Esophagus (tissue), 2 donors: Measurements from ENCODE around the gene AHCYL1. TPM values are rescaled to one million over a fixed set of nuclear protein-coding genes. Genes with fewer than 3 reads are reported as not detected.
A peak's percentile ranks its signal among the peaks of the same experiment; 100 is the strongest.

ENCODE experiments used
- H3K27ac ChIP-seq, 2 donors: one replicate each; pipeline ENCODE4 v1.5.1; 2013; ENCODE audit warnings: low read depth in 2 of 2, mild to moderate bottlenecking in 2 of 2, inconsistent platforms in 1 of 2, low read length in 1 of 2, moderate library complexity in 1 of 2
- H3K27me3 ChIP-seq, 2 donors: one replicate each; pipeline ENCODE4 v1.6.1; 2013; ENCODE audit warnings: low read length in 2 of 2, control low read depth in 1 of 2, mild to moderate bottlenecking in 1 of 2; ENCODE audit not compliant: insufficient read depth in 2 of 2, control insufficient read depth in 1 of 2
- H3K36me3 ChIP-seq, 2 donors: one replicate each; pipeline ENCODE4 v1.6.1; 2013; ENCODE audit warnings: low read length in 1 of 2; ENCODE audit not compliant: control insufficient read depth in 2 of 2, insufficient read depth in 2 of 2
- H3K4me1 ChIP-seq, 2 donors: one replicate each; pipeline ENCODE4 v1.6.1; 2013; ENCODE audit warnings: low read length in 1 of 2; ENCODE audit not compliant: control insufficient read depth in 2 of 2, insufficient read depth in 2 of 2
- H3K4me3 ChIP-seq, 2 donors: one replicate each; pipeline ENCODE4 v1.5.1; 2013; ENCODE audit warnings: low read length in 2 of 2, mild to moderate bottlenecking in 2 of 2, low read depth in 1 of 2, moderate library complexity in 1 of 2
- H3K9me3 ChIP-seq, 2 donors: one replicate each; pipeline ENCODE4 v1.6.1; 2013; ENCODE audit warnings: mild to moderate bottlenecking in 2 of 2, low read depth in 1 of 2, low read length in 1 of 2, moderate library complexity in 1 of 2; ENCODE audit not compliant: control insufficient read depth in 2 of 2, insufficient read depth in 1 of 2
- WGBS, 2 donors: extraction: QIAGEN DNeasy Blood & Tissue Kit; methylation state at CpG; one replicate each; pipeline ENCODE4 v1.1.7; 2013; 5-methylcytosine and 5-hydroxymethylcytosine counted together
- polyA plus RNA-seq, 2 donors: library from polyadenylated mRNA; stranded (reverse); fragments of 200-250 nt; gene quantifications; one replicate each; pipeline ENCODE4 v1.2.3, GENCODE V29; 2013
- donor health status: healthy with polysubstance abuse.
- donor health status: Bipolar disorder and iron deficiency.

Gene AHCYL1
- polyA plus RNA-seq, 2 donors: 22.6 to 34.7 TPM

DNA sequence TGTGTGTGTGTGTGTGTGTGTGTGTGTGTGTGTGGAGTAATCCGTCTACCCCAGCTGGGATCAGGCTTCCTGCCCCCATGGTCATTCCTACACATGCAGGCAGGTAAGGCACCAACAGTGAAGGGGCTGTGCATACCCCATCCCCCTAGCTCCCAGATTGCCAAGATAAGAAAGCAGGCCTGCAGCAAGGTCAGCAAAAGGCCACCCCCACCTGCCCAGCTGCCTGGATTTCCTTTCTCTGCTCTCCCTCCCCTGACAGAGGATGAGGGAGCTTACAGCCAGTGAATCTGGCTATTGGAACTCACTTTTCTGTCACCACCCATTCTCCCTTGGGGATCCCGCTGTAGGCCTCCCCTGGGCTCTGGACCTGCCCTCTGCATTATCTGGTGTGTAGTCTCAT, 78.0 kb downstream of the AHCYL1 start:
- Histone ChIP-seq H3K27ac (no peak overlapping the region), H3K4me1 (no peaks in the 10 kb centered on the region), H3K9me3 (peaks cover 0 to 3% of the 10 kb centered on the region in 2 donors), H3K4me3 (no peak overlapping the region), H3K27me3 (peaks cover 4 to 5% of the 10 kb centered on the region in 2 donors), H3K36me3 (peaks cover 3 to 11% of the 10 kb centered on the region in 2 donors)
- 87 to 100% methylated on average over 2 of the region's 2 CpGs for WGBS, 2 donors

DNA sequence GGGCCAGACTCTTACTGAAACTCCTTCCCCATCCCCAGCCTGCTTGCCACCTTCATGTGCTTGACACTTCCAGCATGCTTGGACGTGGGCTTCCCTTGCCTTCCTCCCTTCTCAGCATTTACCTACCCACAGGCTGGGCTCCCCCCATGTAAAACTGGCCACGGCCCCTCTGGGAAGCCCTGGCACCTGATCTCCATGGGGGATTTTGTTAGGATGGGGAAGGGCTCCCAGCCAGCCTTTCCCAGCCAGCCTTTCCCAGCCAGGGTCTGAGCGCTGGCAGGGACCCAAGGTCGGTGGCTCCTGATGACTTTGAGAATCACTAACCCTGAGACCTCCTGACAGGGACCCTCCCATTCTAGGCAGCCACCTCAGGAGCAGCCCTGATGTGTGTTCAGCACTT, 79.2 kb downstream of the AHCYL1 start:
- H3K27ac ChIP-seq: no peak overlapping the region
- peaks cover 5 to 15% of the 10 kb centered on the region in 2 donors for H3K27me3 ChIP-seq
- H3K9me3 ChIP-seq: peaks cover 5 to 11% of the 10 kb centered on the region in 2 donors
- peaks cover 2 to 7% of the 10 kb centered on the region in 2 donors for H3K36me3 ChIP-seq
- no peak overlapping the region for H3K4me3 ChIP-seq
- WGBS, 2 donors: 57 to 83% methylated on average over 4 of the region's 4 CpGs
- peaks cover 4 to 5% of the 10 kb centered on the region in 2 donors for H3K4me1 ChIP-seq

DNA sequence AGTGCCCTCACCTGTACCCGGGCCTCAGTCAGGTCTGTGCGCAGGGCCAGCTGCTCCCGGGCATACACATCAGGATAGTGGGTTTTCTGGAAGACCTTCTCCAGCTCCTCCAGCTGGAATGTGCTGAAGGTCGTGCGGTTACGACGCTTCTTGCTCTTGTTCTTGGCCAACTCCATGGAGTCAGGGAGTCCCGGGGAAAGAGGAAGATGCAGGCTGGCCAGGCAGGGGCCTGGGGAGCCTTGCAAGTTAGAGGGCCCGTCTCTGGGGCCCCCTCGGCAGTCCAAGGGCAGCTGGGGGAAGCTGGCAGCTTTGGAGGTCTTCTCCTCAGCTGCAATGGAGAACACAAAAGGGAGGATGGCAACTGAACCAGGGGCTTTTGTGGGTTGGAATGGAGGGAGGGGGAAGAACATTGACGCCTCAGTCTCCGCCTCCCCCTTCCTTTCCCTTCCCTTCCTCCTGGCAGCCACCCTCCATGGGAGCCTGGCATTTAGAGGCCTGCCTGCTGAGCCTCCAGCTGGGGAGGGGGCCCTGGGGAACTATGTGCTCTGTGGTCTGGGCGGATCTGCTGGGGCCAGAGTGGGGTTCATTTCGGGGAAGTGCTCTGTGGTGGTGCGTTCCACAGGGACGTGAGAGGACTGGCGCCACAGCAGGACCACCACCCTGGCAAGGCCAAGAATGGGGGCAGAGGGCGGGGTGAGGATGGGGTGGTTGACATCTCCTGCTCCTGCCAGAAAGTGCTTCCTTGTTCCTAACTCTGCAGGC, 80.2 kb downstream of the AHCYL1 start:
- no peak overlapping the region for H3K4me3 ChIP-seq
- WGBS, 2 donors: 88 to 89% methylated on average over 18 of the region's 18 CpGs
- peaks cover 0 to 5% of the 10 kb centered on the region in 2 donors for H3K36me3 ChIP-seq
- H3K9me3 ChIP-seq: peaks cover 7 to 12% of the 10 kb centered on the region in 2 donors
- peaks cover 5 to 24% of the 10 kb centered on the region in 2 donors for H3K27me3 ChIP-seq
- H3K4me1 ChIP-seq: peaks cover 4 to 7% of the 10 kb centered on the region in 2 donors
- H3K27ac ChIP-seq: no peak overlapping the region

GRCh38 chr1:110065841-110066240, 81.3 kb downstream of the AHCYL1 start:
- H3K4me1 ChIP-seq: peaks cover 7 to 9% of the 10 kb centered on the region in 2 donors
- WGBS, 2 donors: 88 to 91% methylated on average over 5 of the region's 5 CpGs
- H3K27ac ChIP-seq: no peak overlapping the region
- H3K4me3 ChIP-seq: no peak overlapping the region
- H3K36me3 ChIP-seq: peaks cover 0 to 2% of the 10 kb centered on the region in 2 donors
- H3K9me3 ChIP-seq: peaks cover 7 to 12% of the 10 kb centered on the region in 2 donors
- peaks cover 5 to 34% of the 10 kb centered on the region in 2 donors for H3K27me3 ChIP-seq

- peaks cover 7 to 40% of the 10 kb centered on the region in 2 donors for H3K27me3 ChIP-seq
- H3K36me3 ChIP-seq: no peaks in the 10 kb centered on the region
- no peak overlapping the region for H3K4me3 ChIP-seq
- H3K4me1 ChIP-seq: peaks cover 7 to 9% of the 10 kb centered on the region in 2 donors
- 63 to 68% methylated on average over 23 of the region's 23 CpGs for WGBS, 2 donors
- no peak overlapping the region for H3K27ac ChIP-seq
- H3K9me3 ChIP-seq: peaks cover 7 to 12% of the 10 kb centered on the region in 2 donors
These were observed 82.9 kb downstream of the AHCYL1 start for GRCh38 chr1:110067479-110067892.

DNA sequence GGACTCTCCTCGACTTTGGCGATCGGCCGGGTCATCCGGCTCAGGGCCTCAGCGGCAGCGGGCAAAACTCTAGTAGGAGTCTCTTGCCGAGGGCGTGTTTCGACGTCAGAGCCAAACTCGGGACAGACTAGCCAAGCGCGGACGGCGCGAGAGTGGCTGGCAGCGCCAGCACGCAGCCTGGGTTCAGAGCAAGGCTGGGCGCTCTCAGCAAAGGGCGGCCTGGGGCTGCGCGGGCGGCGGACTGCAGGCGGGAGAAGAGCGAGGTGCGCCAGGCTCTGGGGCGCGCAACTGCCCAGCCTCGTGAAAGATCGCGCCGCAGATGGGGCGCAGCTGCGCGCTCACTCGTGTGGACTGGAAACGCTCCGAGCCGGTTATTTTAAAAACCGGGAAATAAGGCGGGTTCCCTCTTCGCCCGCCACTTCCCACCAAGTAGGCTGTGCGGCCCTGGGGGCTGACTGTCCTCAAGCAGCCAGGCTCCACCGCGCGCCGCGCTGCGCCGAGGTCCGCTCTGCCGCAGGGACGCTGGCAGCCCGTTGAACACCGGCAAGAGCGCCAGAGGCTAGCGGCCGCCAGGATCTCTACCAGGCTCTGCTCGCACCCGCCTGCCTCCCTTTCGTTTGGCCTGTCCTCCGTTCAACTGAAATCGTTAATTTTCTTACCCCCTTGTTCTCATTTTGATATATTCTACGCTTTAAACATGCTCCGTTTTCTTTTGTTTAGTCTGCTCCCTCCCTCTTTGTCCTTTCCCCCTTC, 83.5 kb downstream of the AHCYL1 start:
- peaks cover 7 to 12% of the 10 kb centered on the region in 2 donors for H3K9me3 ChIP-seq
- H3K4me1 ChIP-seq: peaks cover 7 to 9% of the 10 kb centered on the region in 2 donors
- peaks cover 7 to 40% of the 10 kb centered on the region in 2 donors for H3K27me3 ChIP-seq
- no peak overlapping the region for H3K4me3 ChIP-seq
- 18% methylated on average over 64 to 68 of the region's 68 CpGs for WGBS, 2 donors
- no peaks in the 10 kb centered on the region for H3K36me3 ChIP-seq
- H3K27ac ChIP-seq: no peak overlapping the region

DNA sequence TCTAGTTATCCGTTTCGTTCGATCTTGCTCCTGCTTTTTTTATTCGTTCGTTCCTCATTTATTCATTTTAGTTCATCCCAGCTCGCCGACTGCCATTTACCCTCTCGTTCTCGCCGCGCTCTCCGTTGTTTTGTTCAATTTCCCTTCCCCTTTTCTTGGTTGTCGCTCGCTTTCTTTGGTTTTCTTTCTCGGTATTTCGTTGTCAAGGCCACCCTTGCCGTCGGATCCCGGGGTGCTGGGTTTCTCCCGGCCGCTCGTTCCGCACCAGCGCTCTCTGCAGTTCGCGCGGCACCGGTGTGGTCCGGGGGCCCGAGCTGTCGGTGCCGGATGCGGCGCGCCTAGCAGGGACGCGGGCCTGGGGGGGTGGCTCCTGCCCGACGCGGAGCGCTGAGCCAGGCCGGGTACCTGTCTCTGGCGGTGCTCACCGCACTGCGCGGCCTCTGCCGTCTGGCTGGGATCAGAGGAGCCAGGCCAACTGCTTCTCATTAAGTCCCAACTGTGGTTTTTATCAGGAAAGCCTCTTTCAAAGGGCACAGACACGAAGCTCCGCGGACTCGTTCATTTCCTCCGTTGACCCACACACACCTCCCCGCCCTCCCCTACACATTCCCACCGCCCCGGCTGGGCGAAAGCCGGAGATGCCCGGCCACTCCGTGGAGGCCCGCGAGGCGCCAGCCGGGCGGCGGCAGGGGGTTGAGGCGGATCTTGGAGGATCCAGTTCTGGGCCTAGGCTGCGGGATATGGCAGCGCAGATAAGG, 84.3 kb downstream of the AHCYL1 start:
- H3K36me3 ChIP-seq: no peaks in the 10 kb centered on the region
- H3K4me3 ChIP-seq: peak overlapping the region in 1 of 2 donors; percentile 17
- WGBS, 2 donors: 12% methylated on average over 68 of the region's 68 CpGs
- H3K27ac ChIP-seq: no peak overlapping the region
- H3K9me3 ChIP-seq: peaks cover 7 to 12% of the 10 kb centered on the region in 2 donors
- H3K4me1 ChIP-seq: peaks cover 7 to 9% of the 10 kb centered on the region in 2 donors
- H3K27me3 ChIP-seq: peaks cover 7 to 40% of the 10 kb centered on the region in 2 donors

DNA sequence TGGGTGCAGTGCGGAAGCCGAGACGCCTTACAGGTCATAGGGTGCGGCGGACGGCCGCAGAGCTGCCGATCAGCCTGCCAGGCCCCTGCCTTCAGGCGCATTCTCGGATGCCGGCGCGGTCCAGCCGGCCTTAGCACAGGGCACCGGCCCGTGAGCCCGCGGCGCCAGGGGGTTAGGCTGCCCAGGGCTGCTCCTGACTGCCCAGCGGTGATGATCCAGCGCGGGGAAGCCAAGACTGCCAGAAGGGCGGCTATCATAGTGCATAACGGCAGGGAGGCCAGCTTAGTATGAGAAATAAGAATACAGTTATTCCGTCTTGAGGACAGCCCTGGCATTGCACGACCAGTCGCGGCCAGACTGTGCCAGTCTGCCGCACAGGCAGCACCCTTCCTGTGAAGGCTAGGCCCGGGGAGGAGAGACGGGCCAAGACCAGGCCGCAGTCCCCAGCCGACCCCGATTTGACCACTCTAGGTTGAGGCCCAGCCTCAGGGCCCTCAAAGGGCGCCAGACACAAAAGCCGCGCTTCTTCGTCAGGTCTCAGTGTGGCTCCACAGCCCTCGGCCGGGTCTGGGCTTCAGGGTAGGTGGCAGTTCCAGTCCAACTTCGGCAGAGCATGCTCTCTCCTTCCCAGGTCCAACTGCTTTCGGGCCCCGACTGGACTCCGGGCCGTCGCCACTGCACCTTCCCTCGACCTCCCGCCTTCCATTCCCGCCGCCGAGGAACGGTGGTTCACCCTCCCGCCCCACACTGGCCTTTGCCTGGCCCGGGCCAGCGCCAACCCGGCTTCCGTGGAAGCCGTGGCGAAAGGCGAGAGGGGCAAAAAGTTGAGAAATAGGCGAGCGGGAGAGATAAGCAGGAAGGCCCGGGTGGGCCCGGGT, 85.1 kb downstream of the AHCYL1 start:
- peak overlapping the region in 1 of 2 donors; percentile 18 for H3K4me3 ChIP-seq
- peaks cover 7 to 12% of the 10 kb centered on the region in 2 donors for H3K9me3 ChIP-seq
- 23 to 26% methylated on average over 64 of the region's 64 CpGs for WGBS, 2 donors
- no peak overlapping the region for H3K27ac ChIP-seq
- peaks cover 7 to 9% of the 10 kb centered on the region in 2 donors for H3K4me1 ChIP-seq
- H3K27me3 ChIP-seq: peaks cover 7 to 40% of the 10 kb centered on the region in 2 donors
- H3K36me3 ChIP-seq: no peaks in the 10 kb centered on the region
